WTC11 (cell line): ENCODE measurements around the gene STK38L. TPM values are rescaled to one million over a fixed set of nuclear protein-coding genes. Genes with fewer than 3 reads are reported as not detected.

Experiments used
- ATAC-seq: fragments of 200-7000 bp; cut with Tn5 transposase; 2 replicates; pipeline ENCODE4 v1.10.0; 2021; ENCODE audit warnings: mild to moderate bottlenecking, moderate library complexity
- CTCF ChIA-PET: fragments of 300-600 bp; sonication (Branson Sonifier 250); formaldehyde crosslinking; loops from one replicate; lab custom pipeline; 2021; ENCODE audit warnings: antibody characterized with exemption; lab: Charles Lee
- POLR2A ChIA-PET: fragments of 350-600 bp; sonication (Branson Sonifier 250); formaldehyde crosslinking; loops from one replicate; lab custom pipeline; 2021; ENCODE audit warnings: antibody characterized with exemption; lab: Charles Lee
- DNase-seq: peaks from one replicate; pipeline ENCODE4 v3.0.0; 2021; ENCODE audit warnings: low spot score
- H3K27ac Mint-ChIP-seq: 2 replicates; pipeline ENCODE4 v1.8.0; 2021; ENCODE audit warnings: mixed read lengths
- H3K27me3 Mint-ChIP-seq: 2 replicates; pipeline ENCODE4 v1.8.0; 2021; ENCODE audit warnings: low read depth, mild to moderate bottlenecking, moderate library complexity, mixed read lengths
- H3K36me3 Mint-ChIP-seq: 2 replicates; pipeline ENCODE4 v1.8.0; 2021; ENCODE audit warnings: mixed read lengths
- H3K4me1 Mint-ChIP-seq: 2 replicates; pipeline ENCODE4 v1.8.0; 2022; ENCODE audit warnings: mixed read lengths
- H3K4me3 Mint-ChIP-seq: 2 replicates; pipeline ENCODE4 v1.8.0; 2021; ENCODE audit warnings: mild to moderate bottlenecking, moderate library complexity, mixed read lengths
- H3K9me3 Mint-ChIP-seq: 2 replicates; pipeline ENCODE4 v1.8.0; 2021; ENCODE audit warnings: mixed read lengths
- FOXJ3 ChIP-seq: sonication (generic); formaldehyde crosslinking; IDR thresholded peaks from 2 replicates; pipeline ENCODE4 v1.9.0; 2021; ENCODE audit warnings: missing genetic modification reagents, mild to moderate bottlenecking, borderline replicate concordance
- FOXK1 ChIP-seq: sonication (generic); formaldehyde crosslinking; IDR thresholded peaks from 2 replicates; pipeline ENCODE4 v1.8.0; 2022; ENCODE audit warnings: mild to moderate bottlenecking, moderate library complexity, missing genetic modification reagents
- FOXP1 ChIP-seq: sonication (generic); formaldehyde crosslinking; IDR thresholded peaks from 2 replicates; pipeline ENCODE4 v1.8.0; 2022; ENCODE audit warnings: missing genetic modification reagents, mild to moderate bottlenecking, moderate library complexity, borderline replicate concordance
- GRHL2 ChIP-seq: fragments of 250-450 bp; sonication (Bioruptor Pico); IDR thresholded peaks from 2 replicates; pipeline ENCODE4 v1.8.0; 2022; ENCODE audit warnings: mild to moderate bottlenecking, moderate library complexity; ENCODE audit not compliant: insufficient replicate concordance, severe bottlenecking
- JAZF1 ChIP-seq: fragments of 250-450 bp; sonication (Bioruptor Pico); IDR thresholded peaks from 2 replicates; pipeline ENCODE4 v1.9.0; 2021; ENCODE audit warnings: moderate library complexity, mild to moderate bottlenecking, inconsistent platforms
- JUN ChIP-seq: sonication (generic); formaldehyde crosslinking; IDR thresholded peaks from 2 replicates; pipeline ENCODE4 v1.8.0; 2023; ENCODE audit warnings: mild to moderate bottlenecking, missing genetic modification reagents
- NR2C2 ChIP-seq: sonication (generic); formaldehyde crosslinking; IDR thresholded peaks from 2 replicates; pipeline ENCODE4 v1.8.0; 2022; ENCODE audit warnings: mild to moderate bottlenecking, missing genetic modification reagents
- NR3C1 ChIP-seq: sonication (generic); formaldehyde crosslinking; conservative IDR thresholded peaks from 2 replicates; pipeline ENCODE4 v1.8.1; 2023; ENCODE audit warnings: low read depth, mild to moderate bottlenecking, missing genetic modification reagents
- OVOL2 ChIP-seq: fragments of 250-450 bp; sonication (Bioruptor Pico); IDR thresholded peaks from 2 replicates; pipeline ENCODE4 v1.9.0; 2021; ENCODE audit warnings: mild to moderate bottlenecking, borderline replicate concordance
- PRRX2 ChIP-seq: fragments of 250-450 bp; sonication (Bioruptor Pico); IDR thresholded peaks from 2 replicates; pipeline ENCODE4 v1.8.0; 2021; ENCODE audit warnings: mild to moderate bottlenecking
- RORB ChIP-seq: fragments of 250-450 bp; sonication (Bioruptor Pico); IDR thresholded peaks from 2 replicates; pipeline ENCODE4 v1.9.0; 2021; ENCODE audit warnings: mild to moderate bottlenecking
- SMAD4 ChIP-seq: sonication (generic); formaldehyde crosslinking; IDR thresholded peaks from 2 replicates; pipeline ENCODE4 v1.8.0; 2022; ENCODE audit warnings: mild to moderate bottlenecking, missing genetic modification reagents
- SOX15 ChIP-seq: fragments of 250-450 bp; sonication (Bioruptor Pico); IDR thresholded peaks from 2 replicates; pipeline ENCODE4 v1.9.0; 2021; ENCODE audit warnings: mild to moderate bottlenecking
- ZNF121 ChIP-seq: sonication (generic); formaldehyde crosslinking; IDR thresholded peaks from 2 replicates; pipeline ENCODE4 v1.8.0; 2023; ENCODE audit warnings: missing genetic modification reagents
- ZNF396 ChIP-seq: fragments of 250-450 bp; sonication (Bioruptor Pico); IDR thresholded peaks from 2 replicates; pipeline ENCODE4 v1.8.0; 2021; ENCODE audit warnings: mild to moderate bottlenecking, moderate library complexity, borderline replicate concordance
- total RNA-seq: library from RNA; stranded (reverse); gene quantifications from 3 replicates; pipeline ENCODE4 v1.2.3, GENCODE V29; 2021
- TF ChIP-seq, protein P1 (sequence below): sonication (generic); formaldehyde crosslinking; IDR thresholded peaks from 2 replicates; pipeline ENCODE4 v1.8.0; 2022; ENCODE audit warnings: mild to moderate bottlenecking, missing genetic modification reagents
- TF ChIP-seq, protein P2 (sequence below): sonication (generic); formaldehyde crosslinking; IDR thresholded peaks from 2 replicates; pipeline ENCODE4 v1.8.1; 2023; ENCODE audit warnings: mild to moderate bottlenecking, moderate library complexity, missing genetic modification reagents
- TF ChIP-seq, protein P3 (sequence below): sonication (generic); formaldehyde crosslinking; IDR thresholded peaks from 2 replicates; pipeline ENCODE4 v1.8.1; 2023; ENCODE audit warnings: mild to moderate bottlenecking, missing genetic modification reagents, borderline replicate concordance
- TF ChIP-seq, protein P4 (sequence below): sonication (generic); formaldehyde crosslinking; IDR thresholded peaks from 2 replicates; pipeline ENCODE4 v1.8.0; 2022; ENCODE audit warnings: mild to moderate bottlenecking, missing genetic modification reagents
- TF ChIP-seq, protein P5 (sequence below): sonication (generic); formaldehyde crosslinking; IDR thresholded peaks from 2 replicates; pipeline ENCODE4 v1.8.1; 2023; ENCODE audit warnings: mild to moderate bottlenecking, missing genetic modification reagents, moderate library complexity
- TF ChIP-seq, protein P6 (sequence below): sonication (generic); formaldehyde crosslinking; IDR thresholded peaks from 2 replicates; pipeline ENCODE4 v1.8.0; 2023; ENCODE audit warnings: mild to moderate bottlenecking, missing genetic modification reagents
- TF ChIP-seq, protein P7 (sequence below): sonication (generic); formaldehyde crosslinking; IDR thresholded peaks from 2 replicates; pipeline ENCODE4 v1.8.0; 2022; ENCODE audit warnings: mild to moderate bottlenecking, missing genetic modification reagents

Gene STK38L
- total RNA-seq, 1 experiment from 2014 or later = 47.2 TPM

DNA sequence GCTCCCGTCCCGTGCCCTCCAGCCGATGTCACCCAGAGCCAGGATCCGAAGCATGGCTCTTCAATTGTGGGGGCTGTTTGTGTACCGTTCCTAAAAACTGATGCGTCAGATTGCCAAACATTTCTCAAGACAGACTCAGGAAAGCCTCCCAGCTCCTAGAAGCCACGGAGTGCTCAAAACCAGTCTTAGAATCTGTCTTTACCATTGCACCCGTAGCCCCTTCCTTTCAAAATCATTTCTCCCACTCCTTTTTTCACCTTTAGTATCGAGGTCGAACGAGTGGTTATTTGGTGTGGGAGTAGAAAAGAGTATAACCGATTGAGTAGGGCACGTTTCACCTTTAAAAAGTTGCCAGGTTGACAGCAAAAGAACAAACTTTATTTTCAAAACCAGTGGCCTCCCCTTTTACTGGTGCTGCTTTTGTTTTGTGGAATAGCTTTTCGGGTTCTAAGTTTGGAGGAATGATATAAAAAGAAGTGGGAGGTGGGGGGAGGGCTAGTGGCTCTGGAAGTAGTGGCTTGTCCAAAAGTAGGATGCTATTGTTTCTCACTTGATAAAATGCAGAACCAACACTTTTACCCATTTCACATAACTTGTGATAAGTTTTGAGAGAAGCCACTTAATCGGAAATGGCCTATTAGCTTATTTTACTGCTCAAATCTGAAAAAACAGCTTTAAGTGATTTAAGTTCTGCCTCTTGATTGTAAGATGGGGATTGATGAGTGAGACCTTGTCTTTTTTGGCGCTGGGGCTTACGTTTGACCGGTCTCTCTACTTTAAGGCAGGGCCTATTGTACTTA, 803 bp downstream of the STK38L start:
- ATAC-seq = no peak
- peaks cover 7% of the 10 kb centered on the region for H3K9me3 Mint-ChIP-seq
- H3K27me3 Mint-ChIP-seq = no peaks in the 10 kb centered on the region; the same call in 1 of the 2 replicates
- peaks cover 21% of the 10 kb centered on the region for H3K4me1 Mint-ChIP-seq
- H3K36me3 Mint-ChIP-seq = no peaks in the 10 kb centered on the region; the same call in 1 of the 2 replicates
- POLR2A ChIA-PET = interaction anchor here (1.0 to 1.5 kb wide), 2 partner anchors 31 to 84 kb away, joined by 3 to 4 read pairs; no protein-coding TSS in a partner anchor
- H3K27ac Mint-ChIP-seq = peak overlapping the region; percentile 93
- peak overlapping the region; percentile 97 for H3K4me3 Mint-ChIP-seq
- TF ChIP-seq, protein P1, sequence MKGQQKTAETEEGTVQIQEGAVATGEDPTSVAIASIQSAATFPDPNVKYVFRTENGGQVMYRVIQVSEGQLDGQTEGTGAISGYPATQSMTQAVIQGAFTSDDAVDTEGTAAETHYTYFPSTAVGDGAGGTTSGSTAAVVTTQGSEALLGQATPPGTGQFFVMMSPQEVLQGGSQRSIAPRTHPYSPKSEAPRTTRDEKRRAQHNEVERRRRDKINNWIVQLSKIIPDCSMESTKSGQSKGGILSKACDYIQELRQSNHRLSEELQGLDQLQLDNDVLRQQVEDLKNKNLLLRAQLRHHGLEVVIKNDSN (CRISPR knock-in tag) = 0 out of 2 replicates have a peak, but pooled peaks have one; percentile 1
- 0 out of 2 replicates have a peak, but pooled peaks have one; percentile 55 for TF ChIP-seq ZNF121 (CRISPR knock-in tag)
- no peak for TF ChIP-seq JUN (CRISPR knock-in tag)
- TF ChIP-seq FOXJ3 (CRISPR knock-in tag) = no peak
- TF ChIP-seq JAZF1 (CRISPR knock-in tag) = no peak
- TF ChIP-seq, protein P2, sequence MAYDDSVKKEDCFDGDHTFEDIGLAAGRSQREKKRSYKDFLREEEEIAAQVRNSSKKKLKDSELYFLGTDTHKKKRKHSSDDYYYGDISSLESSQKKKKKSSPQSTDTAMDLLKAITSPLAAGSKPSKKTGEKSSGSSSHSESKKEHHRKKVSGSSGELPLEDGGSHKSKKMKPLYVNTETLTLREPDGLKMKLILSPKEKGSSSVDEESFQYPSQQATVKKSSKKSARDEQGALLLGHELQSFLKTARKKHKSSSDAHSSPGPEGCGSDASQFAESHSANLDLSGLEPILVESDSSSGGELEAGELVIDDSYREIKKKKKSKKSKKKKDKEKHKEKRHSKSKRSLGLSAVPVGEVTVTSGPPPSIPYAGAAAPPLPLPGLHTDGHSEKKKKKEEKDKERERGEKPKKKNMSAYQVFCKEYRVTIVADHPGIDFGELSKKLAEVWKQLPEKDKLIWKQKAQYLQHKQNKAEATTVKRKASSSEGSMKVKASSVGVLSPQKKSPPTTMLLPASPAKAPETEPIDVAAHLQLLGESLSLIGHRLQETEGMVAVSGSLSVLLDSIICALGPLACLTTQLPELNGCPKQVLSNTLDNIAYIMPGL = no peak
- TF ChIP-seq, protein P3, sequence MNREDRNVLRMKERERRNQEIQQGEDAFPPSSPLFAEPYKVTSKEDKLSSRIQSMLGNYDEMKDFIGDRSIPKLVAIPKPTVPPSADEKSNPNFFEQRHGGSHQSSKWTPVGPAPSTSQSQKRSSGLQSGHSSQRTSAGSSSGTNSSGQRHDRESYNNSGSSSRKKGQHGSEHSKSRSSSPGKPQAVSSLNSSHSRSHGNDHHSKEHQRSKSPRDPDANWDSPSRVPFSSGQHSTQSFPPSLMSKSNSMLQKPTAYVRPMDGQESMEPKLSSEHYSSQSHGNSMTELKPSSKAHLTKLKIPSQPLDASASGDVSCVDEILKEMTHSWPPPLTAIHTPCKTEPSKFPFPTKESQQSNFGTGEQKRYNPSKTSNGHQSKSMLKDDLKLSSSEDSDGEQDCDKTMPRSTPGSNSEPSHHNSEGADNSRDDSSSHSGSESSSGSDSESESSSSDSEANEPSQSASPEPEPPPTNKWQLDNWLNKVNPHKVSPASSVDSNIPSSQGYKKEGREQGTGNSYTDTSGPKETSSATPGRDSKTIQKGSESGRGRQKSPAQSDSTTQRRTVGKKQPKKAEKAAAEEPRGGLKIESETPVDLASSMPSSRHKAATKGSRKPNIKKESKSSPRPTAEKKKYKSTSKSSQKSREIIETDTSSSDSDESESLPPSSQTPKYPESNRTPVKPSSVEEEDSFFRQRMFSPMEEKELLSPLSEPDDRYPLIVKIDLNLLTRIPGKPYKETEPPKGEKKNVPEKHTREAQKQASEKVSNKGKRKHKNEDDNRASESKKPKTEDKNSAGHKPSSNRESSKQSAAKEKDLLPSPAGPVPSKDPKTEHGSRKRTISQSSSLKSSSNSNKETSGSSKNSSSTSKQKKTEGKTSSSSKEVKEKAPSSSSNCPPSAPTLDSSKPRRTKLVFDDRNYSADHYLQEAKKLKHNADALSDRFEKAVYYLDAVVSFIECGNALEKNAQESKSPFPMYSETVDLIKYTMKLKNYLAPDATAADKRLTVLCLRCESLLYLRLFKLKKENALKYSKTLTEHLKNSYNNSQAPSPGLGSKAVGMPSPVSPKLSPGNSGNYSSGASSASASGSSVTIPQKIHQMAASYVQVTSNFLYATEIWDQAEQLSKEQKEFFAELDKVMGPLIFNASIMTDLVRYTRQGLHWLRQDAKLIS (CRISPR knock-in tag) = no peak
- TF ChIP-seq FOXP1 (CRISPR knock-in tag) = no peak
- TF ChIP-seq, protein P4, sequence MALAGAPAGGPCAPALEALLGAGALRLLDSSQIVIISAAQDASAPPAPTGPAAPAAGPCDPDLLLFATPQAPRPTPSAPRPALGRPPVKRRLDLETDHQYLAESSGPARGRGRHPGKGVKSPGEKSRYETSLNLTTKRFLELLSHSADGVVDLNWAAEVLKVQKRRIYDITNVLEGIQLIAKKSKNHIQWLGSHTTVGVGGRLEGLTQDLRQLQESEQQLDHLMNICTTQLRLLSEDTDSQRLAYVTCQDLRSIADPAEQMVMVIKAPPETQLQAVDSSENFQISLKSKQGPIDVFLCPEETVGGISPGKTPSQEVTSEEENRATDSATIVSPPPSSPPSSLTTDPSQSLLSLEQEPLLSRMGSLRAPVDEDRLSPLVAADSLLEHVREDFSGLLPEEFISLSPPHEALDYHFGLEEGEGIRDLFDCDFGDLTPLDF = no peak
- TF ChIP-seq NR2C2 (CRISPR knock-in tag) = no peak
- TF ChIP-seq SMAD4 (CRISPR knock-in tag) = no peak
- TF ChIP-seq RORB = no peak
- no peak for TF ChIP-seq ZNF396 (CRISPR knock-in tag)
- TF ChIP-seq FOXK1 = no peak
- TF ChIP-seq GRHL2 = no peak
- CTCF ChIA-PET = interaction anchor here (1.0 to 1.1 kb wide), 2 partner anchors 51 to 61 kb away, joined by 3 read pairs; no protein-coding TSS in a partner anchor
- no peak for DNase-seq

DNA sequence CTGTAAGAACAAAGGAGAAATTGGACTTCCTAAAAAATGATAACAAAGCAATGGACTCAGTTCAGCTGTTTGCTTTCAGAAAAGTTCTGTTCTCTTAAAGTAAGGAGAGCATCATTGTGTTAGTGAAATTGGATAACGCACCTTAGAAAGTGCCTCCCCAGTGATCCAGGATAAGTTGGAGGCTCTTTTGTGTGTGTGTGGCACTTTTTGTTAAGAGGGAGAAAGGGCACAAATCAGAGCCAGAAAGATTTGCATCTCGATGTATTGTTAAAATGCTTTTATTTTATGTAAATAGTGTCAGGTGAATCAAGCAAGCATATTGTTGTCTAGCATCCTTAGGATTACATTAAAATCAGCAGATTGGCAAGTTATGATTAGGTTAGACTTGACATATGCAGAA, 2.1 kb downstream of the STK38L start:
- H3K9me3 Mint-ChIP-seq = peaks cover 7% of the 10 kb centered on the region
- DNase-seq = no peak
- ChIA-PET CTCF (no interaction called here), POLR2A (no interaction called here)
- H3K4me3 Mint-ChIP-seq = peak overlapping the region; percentile 97
- no peaks in the 10 kb centered on the region; the same call in 1 of the 2 replicates for H3K27me3 Mint-ChIP-seq
- no peak for ATAC-seq
- H3K4me1 Mint-ChIP-seq = peaks cover 23% of the 10 kb centered on the region
- no peaks in the 10 kb centered on the region; the same call in 1 of the 2 replicates for H3K36me3 Mint-ChIP-seq
- no peak overlapping the region for H3K27ac Mint-ChIP-seq
- TF ChIP-seq NR3C1 (CRISPR knock-in tag) (no peak), SOX15 (CRISPR knock-in tag) (no peak), RORB (no peak), PRRX2 (CRISPR knock-in tag) (no peak), JUN (CRISPR knock-in tag) (no peak), OVOL2 (CRISPR knock-in tag) (no peak)
- TF ChIP-seq, protein P5, sequence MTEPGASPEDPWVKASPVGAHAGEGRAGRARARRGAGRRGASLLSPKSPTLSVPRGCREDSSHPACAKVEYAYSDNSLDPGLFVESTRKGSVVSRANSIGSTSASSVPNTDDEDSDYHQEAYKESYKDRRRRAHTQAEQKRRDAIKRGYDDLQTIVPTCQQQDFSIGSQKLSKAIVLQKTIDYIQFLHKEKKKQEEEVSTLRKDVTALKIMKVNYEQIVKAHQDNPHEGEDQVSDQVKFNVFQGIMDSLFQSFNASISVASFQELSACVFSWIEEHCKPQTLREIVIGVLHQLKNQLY = no peak
- TF ChIP-seq, protein P6, sequence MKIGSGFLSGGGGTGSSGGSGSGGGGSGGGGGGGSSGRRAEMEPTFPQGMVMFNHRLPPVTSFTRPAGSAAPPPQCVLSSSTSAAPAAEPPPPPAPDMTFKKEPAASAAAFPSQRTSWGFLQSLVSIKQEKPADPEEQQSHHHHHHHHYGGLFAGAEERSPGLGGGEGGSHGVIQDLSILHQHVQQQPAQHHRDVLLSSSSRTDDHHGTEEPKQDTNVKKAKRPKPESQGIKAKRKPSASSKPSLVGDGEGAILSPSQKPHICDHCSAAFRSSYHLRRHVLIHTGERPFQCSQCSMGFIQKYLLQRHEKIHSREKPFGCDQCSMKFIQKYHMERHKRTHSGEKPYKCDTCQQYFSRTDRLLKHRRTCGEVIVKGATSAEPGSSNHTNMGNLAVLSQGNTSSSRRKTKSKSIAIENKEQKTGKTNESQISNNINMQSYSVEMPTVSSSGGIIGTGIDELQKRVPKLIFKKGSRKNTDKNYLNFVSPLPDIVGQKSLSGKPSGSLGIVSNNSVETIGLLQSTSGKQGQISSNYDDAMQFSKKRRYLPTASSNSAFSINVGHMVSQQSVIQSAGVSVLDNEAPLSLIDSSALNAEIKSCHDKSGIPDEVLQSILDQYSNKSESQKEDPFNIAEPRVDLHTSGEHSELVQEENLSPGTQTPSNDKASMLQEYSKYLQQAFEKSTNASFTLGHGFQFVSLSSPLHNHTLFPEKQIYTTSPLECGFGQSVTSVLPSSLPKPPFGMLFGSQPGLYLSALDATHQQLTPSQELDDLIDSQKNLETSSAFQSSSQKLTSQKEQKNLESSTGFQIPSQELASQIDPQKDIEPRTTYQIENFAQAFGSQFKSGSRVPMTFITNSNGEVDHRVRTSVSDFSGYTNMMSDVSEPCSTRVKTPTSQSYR (CRISPR knock-in tag) = no peak
- TF ChIP-seq, protein P7, sequence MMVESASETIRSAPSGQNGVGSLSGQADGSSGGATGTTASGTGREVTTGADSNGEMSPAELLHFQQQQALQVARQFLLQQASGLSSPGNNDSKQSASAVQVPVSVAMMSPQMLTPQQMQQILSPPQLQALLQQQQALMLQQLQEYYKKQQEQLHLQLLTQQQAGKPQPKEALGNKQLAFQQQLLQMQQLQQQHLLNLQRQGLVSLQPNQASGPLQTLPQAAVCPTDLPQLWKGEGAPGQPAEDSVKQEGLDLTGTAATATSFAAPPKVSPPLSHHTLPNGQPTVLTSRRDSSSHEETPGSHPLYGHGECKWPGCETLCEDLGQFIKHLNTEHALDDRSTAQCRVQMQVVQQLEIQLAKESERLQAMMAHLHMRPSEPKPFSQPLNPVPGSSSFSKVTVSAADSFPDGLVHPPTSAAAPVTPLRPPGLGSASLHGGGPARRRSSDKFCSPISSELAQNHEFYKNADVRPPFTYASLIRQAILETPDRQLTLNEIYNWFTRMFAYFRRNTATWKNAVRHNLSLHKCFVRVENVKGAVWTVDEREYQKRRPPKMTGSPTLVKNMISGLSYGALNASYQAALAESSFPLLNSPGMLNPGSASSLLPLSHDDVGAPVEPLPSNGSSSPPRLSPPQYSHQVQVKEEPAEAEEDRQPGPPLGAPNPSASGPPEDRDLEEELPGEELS (CRISPR knock-in tag) = no peak
